Measurements from ENCODE around the gene QRFPR. TPM values are rescaled to one million over a fixed set of nuclear protein-coding genes. Genes with fewer than 3 reads are reported as not detected.

Gene QRFPR
- total RNA-seq, 8 experiments from 2014 or later: 0.21 to 0.90 (median 0.27) TPM; not detected in 5

- peak in 2 of 8 experiments; percentile 27 to 30 for ATAC-seq (replicated peaks in 6 of 8)
- Histone ChIP-seq H3K27ac (no peak overlapping the region), H3K4me3 (no peak overlapping the region), H3K4me1 (replicated peaks in 1 of 2) (no peaks in the 10 kb centered on the region)
- in situ Hi-C loops (cut with MboI; ENCODE audit: low pct_unique_long_range_greater_than_20kb in 2 of 9, low sequenced_read_pairs in 9 of 9, unreplicated experiment in 9 of 9): no loop called here
- 44 to 96% (median 67%) methylated on average over 1 to 4 of the region's 4 CpGs; no CpG with 5 or more reads in 1 of the 10 experiments for WGBS, 10 experiments
Measured at GRCh38 chr4:121278811-121279368, 101.9 kb downstream of the QRFPR start.

Other genes starting within 250 kb of the QRFPR start
- 1 to 10 TPM in 1 of 8 experiments, under 1 TPM in 5, not detected in 2; 0.17 to 1.2 (median 0.49) TPM for gene TNIP3, start 216.7 kb downstream of the QRFPR start, total RNA-seq